Naive thymus-derived CD8-positive, alpha-beta T cell (primary cell): ENCODE data around the gene DLG4. TPM values are rescaled to one million over a fixed set of nuclear protein-coding genes. Genes with fewer than 3 reads are reported as not detected.

Experiments used
- ATAC-seq, 2 donors: fragments of 150-1000 bp; cut with Tn5 transposase in 1 of 2; sonication (Bioruptor Pico), chemical (Tn5 transposase) in 1 of 2; 1 replicate in 1 of 2; 2 replicates in 1 of 2; pipeline ENCODE4 v1.10.0; 2021; ENCODE audit warnings: mild to moderate bottlenecking in 2 of 2, moderate library complexity in 2 of 2
- POLR2A ChIA-PET: fragments of 350-600 bp; sonication (Branson Sonifier 250); formaldehyde crosslinking; loops from one replicate; lab custom pipeline; 2021; ENCODE audit warnings: antibody characterized with exemption; lab: Charles Lee
- DNase-seq, 10 donors: peaks; one replicate each; pipeline versions ENCODE4 v3.0.0 to v3.0.0-alpha.2; 2020 to 2022
- H3K27ac Mint-ChIP-seq, 10 donors: one replicate each; pipeline ENCODE4 v1.8.0; 2020 to 2022; ENCODE audit warnings: mild to moderate bottlenecking in 10 of 10, mixed read lengths in 10 of 10, moderate library complexity in 4 of 10, inconsistent platforms in 1 of 10
- H3K27me3 Mint-ChIP-seq, 5 donors: one replicate each; pipeline ENCODE4 v1.8.0; 2021 to 2022; ENCODE audit warnings: mixed read lengths in 5 of 5
- H3K36me3 Mint-ChIP-seq, 3 donors: one replicate each; pipeline ENCODE4 v1.8.0; 2020 to 2022; ENCODE audit warnings: mixed read lengths in 3 of 3, mild to moderate bottlenecking in 2 of 3, inconsistent platforms in 1 of 3
- H3K4me1 Mint-ChIP-seq, 4 donors: one replicate each; pipeline ENCODE4 v1.8.0; 2021 to 2022; ENCODE audit warnings: mixed read lengths in 4 of 4
- H3K4me3 Mint-ChIP-seq, 10 donors: one replicate each; pipeline ENCODE4 v1.8.0; 2020 to 2022; ENCODE audit warnings: mild to moderate bottlenecking in 10 of 10, mixed read lengths in 10 of 10, moderate library complexity in 6 of 10, inconsistent platforms in 1 of 10
- H3K9me3 Mint-ChIP-seq, 9 donors: one replicate each; pipeline ENCODE4 v1.8.0; 2020 to 2022; ENCODE audit warnings: mixed read lengths in 9 of 9, mild to moderate bottlenecking in 3 of 9, inconsistent platforms in 1 of 9, moderate library complexity in 1 of 9
- polyA plus RNA-seq, 3 donors: library from polyadenylated mRNA; unstranded; fragments of 300-500 nt; fragmentation: Illumina TruSeq; gene quantifications; one replicate each; pipeline ENCODE4 v1.2.3, GENCODE V29; 2021
- total RNA-seq, 8 experiments: library from RNA in 2 of 8; stranded (reverse) in 2 of 8; gene quantifications; one replicate each; pipeline ENCODE4 v1.2.3 and lab custom pipeline; 2021 to 2026

The DLG4 gene
- total and polyA plus RNA-seq, 5 experiments from 2014 or later: 0.24 to 10.2 (median 0.62) TPM

DNA sequence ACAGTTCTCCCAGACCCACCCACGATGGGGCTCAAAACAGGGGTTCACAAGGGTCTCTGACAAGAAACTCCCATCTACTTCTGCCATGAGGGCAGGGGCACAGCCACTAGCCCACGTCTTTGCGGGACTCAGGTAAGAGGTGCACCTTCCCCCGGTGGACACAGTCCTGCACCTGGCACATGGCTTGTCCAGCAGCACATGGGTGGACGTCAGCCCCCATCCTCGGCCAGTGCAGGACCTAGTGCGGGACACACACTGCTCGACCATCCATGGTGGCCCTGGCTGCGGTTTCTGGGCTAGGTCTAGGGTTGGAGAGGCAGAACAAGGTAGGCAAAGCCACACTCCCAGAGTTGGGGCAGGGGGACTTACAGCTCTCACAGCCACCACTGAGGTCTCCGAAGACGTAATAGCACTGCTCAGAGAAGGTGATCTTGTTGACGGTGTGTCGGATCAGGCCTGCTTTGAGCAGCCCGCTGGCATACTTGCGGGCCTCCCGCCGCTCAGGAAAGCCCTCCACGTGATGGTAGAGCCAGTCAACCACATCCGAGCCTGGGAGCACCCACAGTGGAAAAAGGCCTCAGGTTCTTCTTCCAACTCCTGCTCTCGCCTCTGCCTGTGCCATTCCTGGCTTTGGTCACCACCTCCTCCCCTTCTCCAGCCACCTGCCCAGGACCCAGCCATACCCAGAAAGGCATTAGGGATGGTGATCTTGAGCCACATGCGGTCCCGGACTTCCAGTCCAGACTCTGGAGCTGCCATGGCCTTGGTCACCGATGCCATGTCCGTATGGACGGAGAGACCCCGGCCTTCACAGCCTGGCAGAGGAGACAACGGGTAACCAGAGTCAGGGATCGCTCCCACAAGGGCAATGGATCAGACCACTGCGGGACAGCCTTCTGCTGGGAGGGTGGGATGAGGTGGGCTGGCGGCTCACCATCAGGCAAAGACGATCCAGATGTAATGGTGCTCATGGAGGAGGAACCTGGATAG is 7.4 kb upstream of the DLG4 start:
- ATAC-seq: no peak
- no peaks in the 10 kb centered on the region for H3K9me3 Mint-ChIP-seq
- H3K27ac Mint-ChIP-seq: peak overlapping the region in 2 of 10 donors; percentile 20 to 59
- H3K27me3 Mint-ChIP-seq: no peaks in the 10 kb centered on the region
- H3K4me3 Mint-ChIP-seq: no peak overlapping the region
- POLR2A ChIA-PET: interaction anchor here (18.2 kb wide), 1 partner anchor 8 kb away, joined by 371 read pairs; the partner anchor contains the start of genes ACADVL and DLG4
- no peak for DNase-seq
- peaks cover 3 to 13% (median 4%) of the 10 kb centered on the region in 4 donors for H3K4me1 Mint-ChIP-seq
- H3K36me3 Mint-ChIP-seq: peaks cover 0 to 62% (median 5%) of the 10 kb centered on the region in 3 donors

DNA sequence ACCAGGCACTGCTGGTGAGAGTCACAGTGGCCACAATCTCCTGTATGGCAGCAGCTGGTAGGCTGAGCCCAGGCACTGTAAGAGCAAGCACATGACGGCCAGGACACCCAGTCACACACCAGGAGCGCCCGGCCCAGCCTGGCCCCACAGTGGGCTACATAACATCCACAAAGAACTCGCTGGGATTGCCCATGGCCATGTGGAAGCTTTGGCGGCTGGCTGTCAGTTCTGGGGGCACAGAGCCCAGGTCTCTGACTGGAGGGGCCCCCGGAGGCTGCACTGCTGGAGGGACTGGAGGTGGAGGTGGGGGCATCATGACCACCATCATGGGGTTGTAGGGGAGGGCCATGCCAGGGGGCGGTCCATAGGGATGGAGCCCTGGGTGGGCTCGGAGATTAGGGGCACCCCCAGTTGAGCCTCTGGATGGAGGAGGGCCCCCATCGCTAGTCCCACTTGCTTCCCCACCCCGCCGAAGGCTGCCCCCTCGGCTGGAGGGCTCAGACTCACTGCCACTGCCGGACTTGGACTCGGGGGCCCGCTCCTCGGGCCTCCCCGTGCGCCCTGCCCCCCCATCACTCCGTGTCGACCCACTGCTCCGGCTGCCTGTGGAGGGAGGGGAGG is 6.2 kb upstream of the DLG4 start:
- H3K4me1 Mint-ChIP-seq: peaks cover 7 to 16% (median 8%) of the 10 kb centered on the region in 4 donors
- H3K27ac Mint-ChIP-seq: peak overlapping the region in 2 of 10 donors; percentile 49 to 59
- DNase-seq: no peak
- peaks cover 0 to 62% (median 5%) of the 10 kb centered on the region in 3 donors for H3K36me3 Mint-ChIP-seq
- no peaks in the 10 kb centered on the region for H3K27me3 Mint-ChIP-seq
- no peaks in the 10 kb centered on the region for H3K9me3 Mint-ChIP-seq
- POLR2A ChIA-PET: interaction anchor here (14.0 kb wide), 1 partner anchor 11 kb away, joined by 371 read pairs; the partner anchor contains the start of genes DVL2, GABARAP and PHF23
- ATAC-seq: no peak
- no peak overlapping the region for H3K4me3 Mint-ChIP-seq

DNA sequence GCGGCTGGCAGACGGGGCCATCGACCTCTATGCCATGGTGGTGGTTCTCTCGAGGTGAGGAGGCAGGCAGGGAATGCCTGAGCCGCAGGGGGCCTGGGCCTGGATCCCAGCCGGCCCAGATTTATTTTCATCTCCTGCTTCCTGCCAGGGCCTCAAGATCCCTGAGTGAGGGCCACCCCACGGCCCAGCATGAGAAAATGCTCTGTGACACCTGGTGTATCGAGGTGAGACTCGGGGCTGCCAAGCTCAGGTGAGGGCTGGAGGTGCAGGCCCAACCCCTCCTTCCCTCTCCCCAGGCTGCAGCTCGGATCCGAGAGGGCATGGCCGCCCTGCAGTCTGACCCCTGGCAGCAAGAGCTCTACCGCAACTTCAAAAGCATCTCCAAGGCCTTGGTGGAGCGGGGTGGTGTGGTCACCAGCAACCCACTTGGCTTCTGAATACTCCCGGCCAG is 5.0 kb upstream of the DLG4 start:
- peaks cover 0 to 53% (median 5%) of the 10 kb centered on the region in 3 donors for H3K36me3 Mint-ChIP-seq

DNA sequence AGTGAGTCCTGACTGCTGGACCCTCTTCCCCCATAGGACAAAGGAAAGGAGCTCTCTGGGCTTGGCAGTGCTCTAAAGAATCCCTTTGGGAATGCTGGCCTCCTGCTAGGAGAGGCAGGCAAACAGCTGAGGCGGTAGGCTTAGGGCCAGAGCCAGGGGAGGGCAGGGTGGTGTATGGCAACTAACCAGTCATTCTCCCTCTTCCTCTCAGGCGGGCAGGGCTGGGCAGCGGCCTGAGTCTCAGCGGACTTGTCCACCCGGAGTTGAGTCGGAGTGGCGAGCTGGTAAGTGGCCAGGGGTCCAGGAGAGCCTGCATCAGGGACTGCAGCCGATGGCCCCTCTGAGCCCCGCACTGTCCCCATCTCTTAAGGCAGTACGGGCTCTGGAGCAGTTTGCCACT is 4.5 kb upstream of the DLG4 start:
- H3K27ac Mint-ChIP-seq: peak overlapping the region in 1 of 10 donors; percentile 18
- peaks cover 15 to 28% (median 23%) of the 10 kb centered on the region in 4 donors for H3K4me1 Mint-ChIP-seq
- ATAC-seq: no peak
- POLR2A ChIA-PET: interaction anchor here (14.0 kb wide), 1 partner anchor 12 kb away, joined by 371 read pairs; the partner anchor contains the start of genes DVL2, GABARAP and PHF23
- no peak overlapping the region for H3K4me3 Mint-ChIP-seq
- DNase-seq: no peak
- H3K36me3 Mint-ChIP-seq: peaks cover 0 to 48% (median 5%) of the 10 kb centered on the region in 3 donors
- H3K27me3 Mint-ChIP-seq: no peaks in the 10 kb centered on the region
- no peaks in the 10 kb centered on the region for H3K9me3 Mint-ChIP-seq

More for the DNA sequence above, 5.0 kb upstream of the DLG4 start:
- Mint-ChIP-seq H3K27ac (peak overlapping the region in 1 of 10 donors; percentile 61), H3K4me1 (peaks cover 10 to 22% (median 17%) of the 10 kb centered on the region in 4 donors), H3K4me3 (no peak overlapping the region), H3K9me3 (no peaks in the 10 kb centered on the region), H3K27me3 (no peaks in the 10 kb centered on the region)
- DNase-seq (no peak), ATAC-seq (no peak)
- POLR2A ChIA-PET: interaction anchor here (14.0 kb wide), 1 partner anchor 12 kb away, joined by 371 read pairs; the partner anchor contains the start of genes DVL2, GABARAP and PHF23

DNA sequence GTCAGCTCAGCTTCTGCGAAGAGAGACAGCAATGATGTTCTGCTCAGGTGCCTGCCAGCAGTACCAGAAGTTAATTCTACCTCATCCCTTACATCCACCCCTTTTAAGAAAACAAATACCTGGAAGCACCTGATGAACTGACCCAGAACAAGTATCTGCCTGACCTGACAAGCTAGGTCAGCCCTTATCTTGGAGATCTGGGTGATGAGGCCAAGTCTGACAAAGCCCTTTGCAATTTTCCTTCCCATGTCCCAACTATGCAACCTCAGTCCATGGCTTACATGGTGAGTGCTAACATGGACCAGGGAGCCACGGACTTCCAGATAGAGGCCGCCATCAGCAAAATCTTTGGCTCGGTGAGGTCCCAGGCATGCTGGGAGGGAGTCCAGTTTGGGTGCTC is 3.7 kb upstream of the DLG4 start:
- POLR2A ChIA-PET: interaction anchor here (14.0 kb wide), 1 partner anchor 13 kb away, joined by 371 read pairs; the partner anchor contains the start of genes DVL2, GABARAP and PHF23
- ATAC-seq (no peak), DNase-seq (no peak)
- no peaks in the 10 kb centered on the region for H3K9me3 Mint-ChIP-seq
- no peak overlapping the region for H3K4me3 Mint-ChIP-seq
- H3K27ac Mint-ChIP-seq: peak overlapping the region in 2 of 10 donors; percentile 44 to 52
- no peaks in the 10 kb centered on the region for H3K27me3 Mint-ChIP-seq
- H3K4me1 Mint-ChIP-seq: peaks cover 19 to 35% (median 30%) of the 10 kb centered on the region in 4 donors
- peaks cover 0 to 40% (median 5%) of the 10 kb centered on the region in 3 donors for H3K36me3 Mint-ChIP-seq

DNA sequence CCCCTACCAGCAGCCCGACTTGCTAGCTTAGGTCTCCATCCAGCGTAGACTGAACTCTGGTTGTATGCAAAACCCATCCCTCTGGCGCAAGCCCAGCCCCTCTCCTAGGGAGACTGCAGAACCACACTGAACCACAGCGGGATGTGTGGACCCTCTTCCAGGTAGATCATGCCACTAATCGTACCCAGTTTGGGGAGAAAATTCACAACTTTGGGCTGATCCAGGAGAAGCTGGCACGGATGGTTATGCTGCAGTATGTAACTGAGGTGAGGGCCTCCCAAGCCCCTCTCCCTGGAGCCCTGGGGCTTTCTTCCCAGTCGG is 3.3 kb upstream of the DLG4 start:
- Mint-ChIP-seq H3K4me3 (no peak overlapping the region), H3K4me1 (peaks cover 19 to 37% (median 34%) of the 10 kb centered on the region in 4 donors), H3K36me3 (peaks cover 0 to 36% (median 3%) of the 10 kb centered on the region in 3 donors), H3K27me3 (no peaks in the 10 kb centered on the region), H3K9me3 (no peaks in the 10 kb centered on the region), H3K27ac (peak overlapping the region in 1 of 10 donors; percentile 27)
- ATAC-seq: no peak
- DNase-seq: no peak
- POLR2A ChIA-PET: interaction anchor here (14.0 kb wide), 1 partner anchor 13 kb away, joined by 371 read pairs; the partner anchor contains the start of genes DVL2, GABARAP and PHF23

DNA sequence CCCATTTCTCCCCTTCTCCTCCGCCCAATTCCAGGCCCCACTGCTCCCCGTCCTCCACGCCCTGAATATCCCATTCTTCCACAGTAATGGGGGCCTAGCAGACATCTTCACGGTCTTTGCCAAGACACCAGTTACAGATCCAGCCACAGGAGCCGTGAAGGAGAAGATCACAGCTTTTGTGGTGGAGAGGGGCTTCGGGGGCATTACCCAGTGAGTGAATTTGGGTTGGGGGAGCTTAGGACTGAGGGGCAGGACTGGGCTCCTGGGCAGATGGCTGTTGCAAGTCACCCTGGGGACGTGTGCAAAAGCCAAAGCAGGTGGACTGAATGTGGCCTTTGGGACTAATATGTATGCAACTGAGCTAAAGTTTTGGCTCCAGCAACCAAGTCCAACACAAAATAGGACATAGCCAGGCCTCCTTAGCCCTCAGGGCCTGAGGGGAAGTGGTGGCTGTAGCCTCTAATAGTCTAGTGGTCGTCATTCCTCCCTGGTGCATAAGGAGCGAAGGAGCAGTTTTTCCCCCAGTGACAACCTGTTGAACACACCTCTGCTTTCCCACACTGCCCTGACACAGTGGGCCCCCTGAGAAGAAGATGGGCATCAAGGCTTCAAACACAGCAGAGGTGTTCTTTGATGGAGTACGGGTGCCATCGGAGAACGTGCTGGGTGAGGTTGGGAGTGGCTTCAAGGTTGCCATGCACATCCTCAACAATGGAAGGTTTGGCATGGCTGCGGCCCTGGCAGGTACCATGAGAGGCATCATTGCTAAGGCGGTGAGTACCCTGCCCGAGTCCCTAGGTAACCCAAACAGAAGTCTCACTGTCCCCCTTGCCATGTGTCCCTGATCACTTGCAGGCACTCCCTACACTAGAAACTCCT is 2.7 kb upstream of the DLG4 start:
- Mint-ChIP-seq H3K4me3 (peak overlapping the region in 2 of 10 donors; percentile 40 to 48), H3K27me3 (no peaks in the 10 kb centered on the region), H3K27ac (peak overlapping the region in 4 of 10 donors; percentile 62 to 79 (median 72)), H3K4me1 (peaks cover 22 to 43% (median 38%) of the 10 kb centered on the region in 4 donors), H3K36me3 (peaks cover 0 to 34% (median 2%) of the 10 kb centered on the region in 3 donors), H3K9me3 (no peaks in the 10 kb centered on the region)
- DNase-seq: no peak
- no peak for ATAC-seq
- POLR2A ChIA-PET: interaction anchor here (1.1 to 14.0 kb wide), 6 partner anchors 14 to 177 kb away, joined by 3 to 371 read pairs (median 4); partner anchors contain the start of genes CTDNEP1, DVL2, GABARAP and GPS2

DNA sequence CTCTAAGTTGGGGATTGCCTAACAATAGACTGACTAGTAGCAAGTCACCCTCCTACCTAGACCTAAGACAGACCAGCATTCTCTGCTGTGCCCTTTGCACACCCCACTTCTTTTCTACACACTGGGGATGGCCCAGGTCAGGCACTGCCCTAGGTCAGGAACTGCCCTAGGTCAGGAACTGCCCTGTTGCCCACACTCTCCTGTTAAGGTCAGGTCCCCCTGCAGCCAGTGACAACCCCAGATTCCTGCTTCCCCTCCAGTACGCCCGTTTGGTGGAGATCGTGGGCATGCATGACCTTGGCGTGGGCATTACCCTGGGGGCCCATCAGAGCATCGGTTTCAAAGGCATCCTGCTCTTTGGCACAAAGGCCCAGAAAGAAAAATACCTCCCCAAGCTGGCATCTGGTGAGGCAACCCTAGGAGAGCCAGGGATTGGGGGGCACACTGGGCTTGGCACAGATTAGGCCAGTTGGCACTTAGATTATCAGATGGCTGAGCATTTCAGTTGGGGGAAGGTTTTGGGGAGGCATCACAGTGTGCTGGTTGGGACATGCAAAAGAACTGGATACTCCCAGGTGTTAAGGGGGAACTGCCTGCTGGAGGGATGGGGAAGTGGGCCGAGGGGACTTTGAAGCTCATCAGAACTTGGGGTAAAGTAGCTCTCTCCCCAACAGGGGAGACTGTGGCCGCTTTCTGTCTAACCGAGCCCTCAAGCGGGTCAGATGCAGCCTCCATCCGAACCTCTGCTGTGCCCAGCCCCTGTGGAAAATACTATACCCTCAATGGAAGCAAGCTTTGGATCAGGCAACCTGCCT is 1.8 kb upstream of the DLG4 start:
- ATAC-seq (no peak), DNase-seq (no peak)
- POLR2A ChIA-PET: interaction anchor here (0.7 to 14.0 kb wide), 10 partner anchors 15 to 176 kb away, joined by 3 to 371 read pairs (median 5); partner anchors contain the start of genes ACAP1, CLDN7, CTDNEP1 and DVL2
- Mint-ChIP-seq H3K4me3 (peak overlapping the region; percentile 45 to 95 (median 92)), H3K36me3 (peaks cover 0 to 29% (median 0%) of the 10 kb centered on the region in 3 donors), H3K27ac (peak overlapping the region in 9 of 10 donors; percentile 66 to 99 (median 91)), H3K4me1 (peaks cover 26 to 49% (median 43%) of the 10 kb centered on the region in 4 donors), H3K9me3 (no peaks in the 10 kb centered on the region), H3K27me3 (no peaks in the 10 kb centered on the region)

DNA sequence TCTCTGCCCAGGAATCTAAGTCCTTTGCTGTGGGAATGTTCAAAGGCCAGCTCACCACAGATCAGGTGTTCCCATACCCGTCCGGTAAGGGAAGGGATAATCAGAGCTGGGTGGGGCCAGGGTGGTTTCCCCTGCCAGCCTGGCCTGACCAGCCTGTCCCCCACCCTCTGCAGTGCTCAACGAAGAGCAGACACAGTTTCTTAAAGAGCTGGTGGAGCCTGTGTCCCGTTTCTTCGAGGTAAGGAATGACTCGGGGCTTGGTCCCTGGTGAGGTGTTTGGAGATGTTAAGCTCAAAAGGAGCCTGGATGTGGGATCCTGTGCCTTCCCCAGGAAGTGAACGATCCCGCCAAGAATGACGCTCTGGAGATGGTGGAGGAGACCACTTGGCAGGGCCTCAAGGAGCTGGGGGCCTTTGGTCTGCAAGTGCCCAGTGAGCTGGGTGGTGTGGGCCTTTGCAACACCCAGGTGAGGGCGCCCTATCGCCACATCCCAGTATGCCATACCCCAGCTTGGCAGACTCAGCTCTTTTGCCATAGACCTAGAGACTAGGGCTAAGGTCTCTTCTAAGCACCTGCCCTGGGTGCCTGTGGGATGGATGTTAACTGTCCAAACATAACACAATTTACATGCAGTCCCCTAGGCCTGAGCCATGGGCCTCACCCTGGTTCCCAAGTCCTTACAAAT is 1.1 kb upstream of the DLG4 start:
- Mint-ChIP-seq H3K27ac (peak overlapping the region; percentile 90 to 99 (median 94)), H3K9me3 (no peaks in the 10 kb centered on the region), H3K4me3 (peak overlapping the region; percentile 88 to 95 (median 94)), H3K4me1 (peaks cover 33 to 56% (median 50%) of the 10 kb centered on the region in 4 donors), H3K36me3 (peaks cover 0 to 26% (median 0%) of the 10 kb centered on the region in 3 donors), H3K27me3 (no peaks in the 10 kb centered on the region)
- POLR2A ChIA-PET: interaction anchor here (0.5 to 14.0 kb wide), 14 partner anchors 15 to 460 kb away, joined by 3 to 371 read pairs (median 5); partner anchors contain the start of genes ACAP1, CLDN7, CTDNEP1 and DVL2
- DNase-seq: peak; percentile 36 to 79 (median 50)
- ATAC-seq: peak; percentile 38 to 59
